Measurements from ENCODE around the gene RAP2C.
A peak's percentile ranks its signal among the peaks of the same experiment; 100 is the strongest.

Gene RAP2C

DNA sequence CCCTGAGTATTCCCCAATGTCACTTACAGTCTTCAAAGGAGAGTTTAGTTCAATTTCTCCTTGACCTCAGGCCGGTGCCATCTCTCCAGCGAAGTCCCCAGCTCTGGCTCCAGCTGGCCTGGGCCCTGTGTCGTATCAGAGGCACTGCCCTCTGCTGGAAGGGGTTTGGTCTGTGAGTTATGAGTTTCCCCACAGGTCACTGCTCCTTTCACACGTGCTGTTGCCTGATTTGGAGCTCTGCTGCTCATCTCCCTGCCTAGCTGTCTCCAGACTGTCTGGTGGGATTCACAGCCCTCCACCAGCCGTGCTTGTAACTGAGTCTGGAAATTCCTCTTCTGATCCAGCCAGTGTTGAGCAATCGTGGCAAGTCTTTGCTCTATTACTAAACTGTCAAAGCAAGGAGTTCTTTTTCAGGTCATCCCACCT lies at the start of gene RAP2C:
RAP2C (minus strand) TSS at position 105 of the 426 bp plus-strand sequence. CDS start 2,179 bp downstream, outside the sequence.
- DNase-seq = peak; percentile 21

DNA sequence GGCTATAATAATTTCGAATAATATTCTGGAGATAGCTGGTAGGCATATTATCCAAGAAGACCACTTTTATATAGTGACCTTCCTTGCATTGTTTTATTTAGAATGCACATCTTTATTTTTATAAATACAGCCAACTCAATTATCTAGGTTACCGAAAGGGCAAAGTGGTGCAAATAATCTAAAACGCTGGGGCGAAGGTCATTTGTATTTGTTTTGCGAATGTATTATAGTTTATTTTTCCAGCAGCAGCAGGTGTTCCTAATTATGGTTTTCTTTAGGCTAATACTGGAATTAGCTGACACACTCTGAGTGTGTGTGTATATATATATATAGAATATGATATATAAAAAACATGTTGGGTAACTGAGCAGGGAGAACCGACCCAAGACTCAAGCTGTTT lies 48.1 kb upstream of the RAP2C start:
- DNase-seq = no peak

DNA sequence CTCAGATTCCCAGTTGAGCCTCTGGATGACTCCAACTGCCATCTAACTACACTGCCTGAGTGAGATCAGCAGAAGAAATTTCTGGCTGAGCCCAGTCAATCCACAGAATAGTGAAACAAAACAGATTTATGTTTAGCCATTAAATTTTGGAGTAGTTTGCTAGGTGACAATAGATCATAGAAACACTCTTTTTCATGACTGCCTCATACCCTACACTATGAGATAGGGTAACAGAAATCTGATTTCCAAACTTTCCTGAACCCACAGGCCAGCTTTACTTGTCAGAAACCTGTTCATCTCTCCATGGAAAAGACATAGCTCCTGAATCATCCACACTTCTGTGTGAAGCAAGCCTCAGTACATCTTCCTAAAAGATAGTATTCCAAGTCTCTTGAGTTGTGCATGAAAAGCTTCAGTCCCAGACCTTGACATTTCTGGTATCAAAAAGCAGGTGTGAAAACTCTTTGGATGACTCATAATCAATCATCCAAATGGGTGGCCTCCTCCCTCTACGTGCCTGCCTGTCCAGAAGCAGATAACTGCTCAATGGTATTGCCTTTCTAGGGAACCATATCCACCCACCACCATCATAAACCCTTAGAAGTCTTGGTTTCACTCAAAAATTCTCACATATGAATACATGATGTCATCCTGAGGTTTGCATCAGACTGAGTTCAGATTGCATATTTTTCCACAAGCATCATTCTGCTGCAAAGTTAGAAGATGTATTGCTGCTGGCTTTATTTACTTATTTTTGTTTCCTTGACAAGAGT lies 47.5 kb upstream of the RAP2C start:
- DNase-seq = no peak

DNA sequence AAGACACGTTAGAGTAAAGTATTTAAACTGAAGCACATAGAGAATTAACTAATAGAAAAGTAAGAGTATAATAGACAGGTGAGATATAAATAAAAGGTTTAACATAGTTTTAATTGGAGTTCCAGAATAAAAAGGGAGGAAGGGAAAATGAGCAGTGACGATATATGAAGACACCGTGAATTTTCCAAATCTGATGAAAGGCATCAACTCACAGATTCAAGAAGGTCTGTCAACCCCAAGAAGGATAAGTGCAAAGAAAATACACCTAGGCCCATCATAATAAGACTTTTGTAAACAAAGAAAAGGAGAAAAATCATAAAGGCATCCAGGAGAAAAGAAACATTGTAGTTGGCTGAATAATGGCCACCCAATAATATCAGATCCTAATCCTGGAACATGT lies 43.9 kb upstream of the RAP2C start:
- DNase-seq = no peak

DNA sequence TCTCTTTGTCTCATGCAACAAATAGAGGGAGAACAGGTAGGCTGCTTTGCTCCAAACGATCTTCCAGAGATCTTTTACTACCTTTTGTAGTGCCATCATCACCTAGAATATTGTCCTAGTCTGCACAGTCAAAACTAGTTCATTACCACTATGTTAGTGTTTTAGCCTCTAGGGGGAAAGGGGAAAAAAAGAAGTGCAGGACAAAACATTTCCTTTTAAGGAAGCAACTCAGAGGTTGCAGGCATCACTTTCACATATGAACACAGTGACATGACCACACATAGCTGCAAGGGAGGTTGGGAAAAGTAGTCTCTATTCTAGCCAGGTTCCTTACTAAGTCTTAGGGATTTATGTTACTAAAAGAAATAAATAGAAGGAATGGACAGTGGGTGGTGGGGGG lies 39.3 kb upstream of the RAP2C start:
- DNase-seq = no peak

DNA sequence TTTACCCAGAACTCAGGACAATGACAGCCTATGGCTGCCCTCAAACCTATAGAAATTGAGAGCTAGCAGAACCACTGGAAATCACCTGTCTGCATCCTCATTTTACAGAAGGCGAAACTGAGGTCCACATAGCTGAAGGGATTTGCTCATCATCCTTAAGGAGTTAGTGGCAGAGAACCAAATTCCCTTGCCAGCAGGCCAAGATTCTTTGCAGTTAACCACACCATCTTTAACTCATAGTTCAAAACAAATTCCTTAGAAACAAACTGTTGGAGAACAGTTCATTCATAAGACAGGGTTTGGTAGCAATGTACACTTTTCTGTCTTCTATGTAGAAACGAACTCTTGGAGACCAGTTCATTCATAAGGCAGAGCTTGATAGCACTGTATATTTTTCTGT lies 37.9 kb upstream of the RAP2C start:
- no peak for DNase-seq

- DNase-seq = no peak
Measured at GRCh38 chrX:132236121-132236520, 16.9 kb upstream of the RAP2C start.

- no peak for DNase-seq
Measured at GRCh38 chrX:132235488-132235887, 16.2 kb upstream of the RAP2C start.

DNA sequence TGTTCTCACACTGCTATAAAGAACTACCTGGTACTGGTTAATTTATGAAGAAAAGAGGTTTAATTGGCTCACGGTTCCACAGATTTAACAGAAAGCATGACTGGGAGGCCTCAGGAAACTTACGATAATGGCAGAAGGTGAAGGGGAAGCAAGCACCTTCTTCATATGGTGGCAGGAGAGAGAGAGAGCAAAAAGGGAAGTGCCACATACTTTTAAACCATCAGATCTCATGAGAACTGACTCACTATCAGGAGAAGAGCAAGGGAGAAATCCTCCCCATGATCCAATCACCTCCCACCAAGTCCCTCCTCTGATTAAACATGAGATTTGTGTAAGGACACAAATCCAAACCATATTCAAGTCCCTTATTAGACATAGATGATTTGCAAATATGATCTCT lies 12.3 kb upstream of the RAP2C start:
- DNase-seq = no peak

DNA sequence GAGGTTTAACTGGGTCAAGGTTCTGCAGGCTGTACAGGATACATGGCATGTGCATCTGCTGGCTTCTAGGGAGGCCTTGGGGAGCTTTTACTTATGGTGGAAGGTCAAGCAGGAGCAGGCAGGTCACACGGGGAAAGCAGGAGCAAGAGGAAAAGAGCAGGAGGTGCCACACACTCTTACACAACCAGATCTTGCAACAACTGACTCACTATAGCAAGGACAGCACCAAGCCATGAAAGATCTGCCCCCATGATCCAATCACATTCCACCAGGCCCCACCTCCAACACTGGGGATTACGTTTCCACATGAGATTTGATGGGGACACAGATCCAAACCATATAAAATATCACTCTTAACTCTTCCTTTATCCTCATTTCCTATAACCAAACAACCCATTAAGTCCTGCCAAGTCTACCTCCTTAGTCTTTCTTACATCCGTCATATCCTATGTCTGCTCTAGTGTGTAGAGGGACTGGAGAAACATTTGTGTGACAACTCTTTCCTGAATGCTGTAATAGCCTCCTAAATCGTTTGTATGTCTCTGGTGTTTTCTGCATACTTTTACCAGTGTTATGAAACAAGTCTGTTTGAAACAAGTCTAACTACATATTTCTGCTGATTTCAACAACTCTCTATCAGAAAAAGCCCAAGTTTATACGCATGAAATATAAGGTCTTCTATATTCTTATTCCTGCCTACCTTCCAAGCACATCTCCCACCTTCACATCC lies 8.3 kb upstream of the RAP2C start:
- DNase-seq = no peak

- no peak for DNase-seq
Measured at GRCh38 chrX:132226169-132226568, 6.9 kb upstream of the RAP2C start.

DNA sequence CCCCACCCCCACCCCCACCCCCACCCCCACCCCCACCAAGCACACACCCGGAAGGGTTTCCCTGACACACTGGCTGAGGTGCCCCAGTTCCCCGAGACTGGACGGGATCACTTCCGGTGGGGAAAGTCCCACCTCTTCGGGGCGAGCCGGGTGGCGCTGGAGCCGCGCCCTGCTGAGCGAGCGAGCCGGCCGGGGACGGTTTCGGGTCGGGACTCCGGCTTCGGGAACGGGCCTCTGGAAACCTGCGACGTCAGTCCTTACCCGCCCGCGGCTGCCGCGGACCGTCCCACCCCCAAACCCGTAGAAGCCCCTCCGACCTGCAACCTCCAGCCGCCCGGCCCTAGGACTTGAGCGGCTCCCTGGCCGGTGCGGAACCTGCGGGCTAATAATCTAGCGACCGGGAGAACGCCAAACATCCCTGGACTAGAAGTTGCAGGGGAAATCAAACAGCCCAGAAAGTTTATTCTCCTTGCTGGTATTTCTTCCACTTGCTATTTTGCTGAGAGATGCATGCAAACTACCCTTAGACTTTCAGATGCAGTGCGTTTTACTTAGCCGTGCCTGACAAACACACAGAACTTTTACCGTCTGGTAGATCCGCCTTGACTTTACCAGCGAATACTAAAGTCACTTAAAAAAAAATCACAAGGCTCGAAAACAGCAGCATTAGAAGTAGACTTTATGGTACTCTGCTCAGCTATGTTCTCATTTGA lies 991 bp downstream of the RAP2C start:
- DNase-seq = peak; percentile 2

DNA sequence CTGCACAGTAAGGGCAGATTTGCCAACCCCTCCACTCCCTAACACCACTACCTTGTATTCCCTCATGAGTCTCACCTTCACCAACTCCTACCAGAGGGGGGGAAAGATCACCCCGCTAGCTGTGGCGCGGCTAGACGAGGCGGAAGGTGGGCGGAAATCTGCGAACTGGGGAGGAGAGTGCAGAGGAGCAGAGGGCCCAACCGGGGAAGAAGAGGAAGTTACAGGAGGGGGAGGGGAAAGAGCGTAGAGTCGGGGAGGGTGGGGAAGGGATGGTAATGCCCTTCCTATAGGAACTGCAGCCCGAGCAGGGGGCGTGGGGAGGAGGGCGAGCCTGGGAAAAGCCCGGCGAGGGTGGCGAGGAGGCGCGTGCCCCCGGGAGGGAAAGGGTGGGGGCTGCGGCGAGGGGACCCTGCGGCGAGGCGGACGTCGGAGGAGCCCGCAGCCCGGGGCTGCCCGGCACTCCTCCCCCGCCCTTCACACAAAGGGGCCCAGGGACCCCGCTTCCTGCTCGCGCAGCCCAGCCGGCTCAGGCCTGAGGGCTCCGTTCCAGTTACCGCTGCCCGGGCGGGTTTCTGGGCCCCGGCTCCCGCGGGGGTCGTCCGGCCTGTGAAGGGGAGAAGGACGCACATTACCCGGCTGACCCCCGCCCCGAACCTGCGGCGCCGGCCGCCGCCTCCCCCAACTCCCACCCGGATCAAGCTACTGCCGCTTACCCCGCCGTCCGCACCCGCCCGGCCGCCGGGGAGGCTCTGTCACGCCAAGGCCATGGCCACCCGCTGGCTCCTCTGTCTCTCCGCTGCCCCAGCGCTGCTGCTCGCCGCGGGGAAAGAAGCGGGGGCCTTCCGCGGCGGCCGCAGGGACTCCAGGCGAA lies 1.8 kb downstream of the RAP2C start:
- peak; percentile 54 for DNase-seq

- no peak for DNase-seq
Measured at GRCh38 chrX:132216806-132217202, 2.4 kb downstream of the RAP2C start.

- DNase-seq = peak; percentile 30
Measured at GRCh38 chrX:132216283-132216682, 3.0 kb downstream of the RAP2C start.

DNA sequence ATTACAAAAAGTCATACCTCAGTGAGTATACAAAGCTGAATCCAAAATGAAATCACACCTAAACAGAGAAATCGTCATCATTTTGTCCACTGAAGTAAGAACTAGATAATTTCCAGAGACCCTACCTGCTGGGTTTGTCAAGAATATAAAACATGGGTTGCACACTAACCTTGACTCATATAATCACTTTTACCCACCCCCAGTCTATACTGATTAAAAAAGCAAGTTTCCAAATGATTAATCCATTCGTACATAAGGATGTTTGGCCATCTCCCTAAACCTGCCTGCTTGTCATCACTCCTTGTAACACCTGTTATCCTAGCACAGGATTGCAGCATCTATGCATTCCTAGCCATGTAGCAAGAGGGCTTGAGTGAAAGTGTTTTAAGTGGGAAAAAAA lies 4.7 kb downstream of the RAP2C start:
- no peak for DNase-seq

- peak; percentile 25 for DNase-seq
Measured at GRCh38 chrX:132209527-132209926, 9.7 kb downstream of the RAP2C start.

DNA sequence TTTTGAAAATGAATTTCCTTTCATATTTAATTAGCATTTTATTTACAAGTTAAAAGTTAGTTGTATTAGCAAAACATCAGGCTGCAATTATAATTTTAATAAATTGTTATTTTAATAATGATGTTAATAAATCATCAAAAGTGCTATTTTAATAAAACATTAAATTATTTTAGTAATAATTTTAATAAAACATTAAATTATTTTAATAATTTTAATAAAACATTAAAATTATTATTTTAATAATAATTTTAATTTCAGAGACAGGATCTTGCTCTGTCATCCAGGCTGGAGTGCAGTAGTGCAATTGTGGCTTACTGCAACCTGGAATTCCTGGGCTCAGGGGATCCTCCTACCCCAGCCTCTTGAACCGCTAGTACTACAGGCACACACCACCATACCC lies 10.8 kb downstream of the RAP2C start:
- no peak for DNase-seq

- DNase-seq = no peak
Measured at GRCh38 chrX:132207996-132208395, 11.3 kb downstream of the RAP2C start.

GRCh38 chrX:132206259-132206658 lies 13.0 kb downstream of the RAP2C start:
- DNase-seq = no peak

- no peak for DNase-seq
Measured at GRCh38 chrX:132204629-132205028, 14.6 kb downstream of the RAP2C start.

GRCh38 chrX:132200976-132201375 lies 18.3 kb downstream of the RAP2C start:
- DNase-seq = no peak

DNA sequence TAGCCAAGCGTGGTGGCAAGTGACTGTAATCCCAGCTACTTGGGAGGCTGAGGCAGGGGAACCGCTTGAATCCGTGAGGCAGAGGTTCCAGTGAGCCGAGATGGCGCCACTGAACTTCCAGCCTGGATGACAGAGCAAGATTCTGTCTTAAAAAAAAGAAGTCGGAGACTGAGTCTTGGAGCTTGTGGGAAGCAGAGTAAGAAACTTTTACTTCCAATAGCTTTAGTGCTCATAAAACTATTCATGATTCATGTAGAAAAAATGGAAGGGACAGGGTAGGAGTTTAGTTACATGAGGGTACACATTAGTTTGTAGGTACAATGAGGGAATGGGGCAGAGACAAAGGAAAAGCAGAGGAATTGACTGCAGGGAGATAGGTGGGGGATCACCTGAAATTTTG lies 19.3 kb downstream of the RAP2C start:
- DNase-seq = no peak
